NCI-H2227 treated with DMSO at 0.1 percent for 48 hours (cell line): ENCODE results near the gene POMC.
"Not testable (repeated sequence)": the region's sequence is repeated elsewhere in the genome, so short reads cannot be mapped to it uniquely, and the experiment has no call there.

Experiments
- DNase-seq: peaks from one replicate; lab custom pipeline; 2025; lab: John Stamatoyannopoulos, UW

Gene POMC

GRCh38 chr2:25132299-25132635 is 36.1 kb downstream of the POMC start:
- DNase-seq: no peak

GRCh38 chr2:25131567-25132298 is 36.6 kb downstream of the POMC start:
- no peak for DNase-seq

GRCh38 chr2:25131253-25131566 is 37.2 kb downstream of the POMC start:
- no peak for DNase-seq

- no peak for DNase-seq
Measured at GRCh38 chr2:25129901-25130520, 38.4 kb downstream of the POMC start.

GRCh38 chr2:25127646-25128045 is 40.7 kb downstream of the POMC start:
- DNase-seq: no peak

GRCh38 chr2:25127071-25127470 is 41.3 kb downstream of the POMC start:
- not testable (repeated sequence) for DNase-seq

GRCh38 chr2:25125976-25126375 is 42.4 kb downstream of the POMC start:
- no peak for DNase-seq

GRCh38 chr2:25125189-25125588 is 43.2 kb downstream of the POMC start:
- no peak for DNase-seq

- no peak for DNase-seq
Measured at GRCh38 chr2:25123682-25124081, 44.7 kb downstream of the POMC start.

GRCh38 chr2:25122367-25122766 is 46.0 kb downstream of the POMC start:
- no peak for DNase-seq

GRCh38 chr2:25119263-25119662 is 49.1 kb downstream of the POMC start:
- no peak for DNase-seq

- no peak for DNase-seq
Measured at GRCh38 chr2:25116956-25117355, 51.4 kb downstream of the POMC start.

- no peak for DNase-seq
Measured at GRCh38 chr2:25115902-25116301, 52.5 kb downstream of the POMC start.

- DNase-seq: no peak
Measured at GRCh38 chr2:25115249-25115883, 53.0 kb downstream of the POMC start.

- DNase-seq: no peak
Measured at GRCh38 chr2:25112113-25112512, 56.3 kb downstream of the POMC start.
